ENCODE results near the gene BRINP2.
A peak's percentile ranks its signal among the peaks of the same experiment; 100 is the strongest.

BRINP2 gene

DNA sequence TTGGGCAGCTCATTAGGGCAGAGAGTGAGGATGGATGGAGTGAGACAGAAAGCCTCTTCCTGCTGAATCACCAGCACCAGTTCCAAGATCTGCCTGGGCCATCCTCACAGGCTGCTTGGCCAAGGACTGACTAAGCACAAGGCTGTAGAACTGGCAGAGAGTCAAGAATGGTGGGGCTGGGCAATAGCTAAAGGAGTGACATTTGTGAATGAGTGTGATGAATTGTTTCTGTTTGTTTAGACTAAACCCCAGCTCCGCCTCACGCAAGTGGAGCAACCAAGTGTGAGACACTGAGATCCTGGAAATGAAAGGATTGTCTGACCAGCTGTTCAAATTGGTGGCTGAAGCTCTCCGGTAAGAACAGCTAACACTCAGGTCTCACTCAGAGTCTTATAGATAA, 38.6 kb downstream of the BRINP2 start:
- DNase-seq (ENCODE audit: low read depth): peak; percentile 94
- TF ChIP-seq, protein P1, sequence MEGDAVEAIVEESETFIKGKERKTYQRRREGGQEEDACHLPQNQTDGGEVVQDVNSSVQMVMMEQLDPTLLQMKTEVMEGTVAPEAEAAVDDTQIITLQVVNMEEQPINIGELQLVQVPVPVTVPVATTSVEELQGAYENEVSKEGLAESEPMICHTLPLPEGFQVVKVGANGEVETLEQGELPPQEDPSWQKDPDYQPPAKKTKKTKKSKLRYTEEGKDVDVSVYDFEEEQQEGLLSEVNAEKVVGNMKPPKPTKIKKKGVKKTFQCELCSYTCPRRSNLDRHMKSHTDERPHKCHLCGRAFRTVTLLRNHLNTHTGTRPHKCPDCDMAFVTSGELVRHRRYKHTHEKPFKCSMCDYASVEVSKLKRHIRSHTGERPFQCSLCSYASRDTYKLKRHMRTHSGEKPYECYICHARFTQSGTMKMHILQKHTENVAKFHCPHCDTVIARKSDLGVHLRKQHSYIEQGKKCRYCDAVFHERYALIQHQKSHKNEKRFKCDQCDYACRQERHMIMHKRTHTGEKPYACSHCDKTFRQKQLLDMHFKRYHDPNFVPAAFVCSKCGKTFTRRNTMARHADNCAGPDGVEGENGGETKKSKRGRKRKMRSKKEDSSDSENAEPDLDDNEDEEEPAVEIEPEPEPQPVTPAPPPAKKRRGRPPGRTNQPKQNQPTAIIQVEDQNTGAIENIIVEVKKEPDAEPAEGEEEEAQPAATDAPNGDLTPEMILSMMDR (IDR thresholded peaks at IDR 0.05; ENCODE audit: low read depth, low read length, missing control alignments): no peak
- H3K4me3 ChIP-seq (ENCODE audit: low read depth, low read length): no peak overlapping the region
- in situ Hi-C loops (cut with HindIII; ENCODE audit: low sequenced_read_pairs): no loop called here

DNA sequence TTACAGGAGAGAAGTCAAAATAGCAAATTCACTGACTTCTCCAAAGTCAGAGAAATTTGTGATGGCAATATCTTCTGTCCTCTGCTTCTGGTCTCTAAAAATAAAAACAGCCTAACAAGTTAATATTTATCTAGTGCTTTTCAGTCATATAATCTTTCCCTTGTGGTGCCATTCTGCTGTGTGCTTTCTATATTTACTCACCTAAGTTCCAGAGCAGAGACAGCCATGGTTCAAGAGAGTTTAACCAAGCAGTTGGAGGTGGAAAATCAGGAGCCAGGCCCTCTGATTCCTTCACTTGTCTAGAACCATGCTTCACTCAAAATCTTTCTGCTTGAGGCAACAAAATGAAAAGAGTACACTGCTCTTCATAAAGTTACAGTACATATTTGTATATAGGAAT, 39.3 kb downstream of the BRINP2 start:
- in situ Hi-C loops (cut with HindIII; ENCODE audit: low sequenced_read_pairs): no loop called here
- no peak for DNase-seq (ENCODE audit: low read depth)
- no peak overlapping the region for H3K4me3 ChIP-seq (ENCODE audit: low read depth, low read length)
- TF ChIP-seq, protein P1 (IDR thresholded peaks at IDR 0.05; ENCODE audit: low read depth, low read length, missing control alignments): no peak

DNA sequence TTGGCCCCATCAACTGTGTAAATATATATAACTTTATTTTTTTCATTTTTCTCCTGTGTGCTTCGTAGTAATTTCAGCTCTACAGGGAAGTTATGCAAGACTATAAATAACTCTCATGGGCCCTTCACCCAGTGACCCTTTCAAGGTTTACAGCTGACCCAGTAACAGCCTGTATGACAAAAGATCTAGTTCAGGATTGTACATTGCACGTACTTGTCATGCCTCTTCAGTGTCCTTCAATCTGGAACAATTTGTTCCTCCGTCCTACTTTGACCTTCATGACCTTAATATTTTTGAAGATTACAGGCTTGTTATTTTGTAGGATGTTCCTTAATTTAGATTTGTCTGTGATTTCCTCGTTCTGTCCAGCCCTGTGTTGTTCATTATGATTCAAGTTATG, 40.5 kb downstream of the BRINP2 start:
- H3K4me3 ChIP-seq (ENCODE audit: low read depth, low read length): no peak overlapping the region
- in situ Hi-C loops (cut with HindIII; ENCODE audit: low sequenced_read_pairs): no loop called here
- TF ChIP-seq, protein P1 (IDR thresholded peaks at IDR 0.05; ENCODE audit: low read depth, low read length, missing control alignments): no peak
- no peak for DNase-seq (ENCODE audit: low read depth)

DNA sequence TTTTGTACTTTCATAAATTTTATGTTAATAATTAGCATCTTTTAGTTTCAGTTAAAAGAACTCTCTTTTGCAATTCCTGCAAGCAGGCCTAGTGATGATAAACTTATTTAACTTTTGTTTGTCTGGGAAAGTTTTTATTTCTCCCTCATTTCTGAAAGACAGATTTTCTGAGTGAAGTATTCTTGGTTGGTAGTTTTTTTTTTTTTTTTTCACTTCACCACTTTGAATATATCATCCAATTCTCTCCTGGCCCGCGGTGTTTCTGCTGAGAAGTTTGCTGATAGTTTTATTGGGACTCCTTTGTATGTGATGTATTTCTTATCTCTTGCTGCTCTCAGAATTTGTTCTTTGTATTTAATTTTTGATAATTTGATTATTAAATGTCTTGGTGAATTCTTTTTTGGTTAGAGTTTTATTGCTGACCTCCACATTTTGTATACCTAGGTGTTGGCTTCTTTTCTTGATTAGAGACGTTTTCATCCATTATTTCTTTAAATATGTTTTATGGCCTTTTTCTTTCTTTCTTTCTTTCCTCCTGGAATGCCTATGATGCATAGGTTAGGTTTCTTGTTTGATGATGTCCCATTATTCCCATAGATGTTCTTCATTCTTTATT, 45.9 kb downstream of the BRINP2 start:
- TF ChIP-seq, protein P1 (IDR thresholded peaks at IDR 0.05; ENCODE audit: low read depth, low read length, missing control alignments): no peak
- DNase-seq (ENCODE audit: low read depth): no peak
- H3K4me3 ChIP-seq (ENCODE audit: low read depth, low read length): no peak overlapping the region
- in situ Hi-C loops (cut with HindIII; ENCODE audit: low sequenced_read_pairs): no loop called here

DNA sequence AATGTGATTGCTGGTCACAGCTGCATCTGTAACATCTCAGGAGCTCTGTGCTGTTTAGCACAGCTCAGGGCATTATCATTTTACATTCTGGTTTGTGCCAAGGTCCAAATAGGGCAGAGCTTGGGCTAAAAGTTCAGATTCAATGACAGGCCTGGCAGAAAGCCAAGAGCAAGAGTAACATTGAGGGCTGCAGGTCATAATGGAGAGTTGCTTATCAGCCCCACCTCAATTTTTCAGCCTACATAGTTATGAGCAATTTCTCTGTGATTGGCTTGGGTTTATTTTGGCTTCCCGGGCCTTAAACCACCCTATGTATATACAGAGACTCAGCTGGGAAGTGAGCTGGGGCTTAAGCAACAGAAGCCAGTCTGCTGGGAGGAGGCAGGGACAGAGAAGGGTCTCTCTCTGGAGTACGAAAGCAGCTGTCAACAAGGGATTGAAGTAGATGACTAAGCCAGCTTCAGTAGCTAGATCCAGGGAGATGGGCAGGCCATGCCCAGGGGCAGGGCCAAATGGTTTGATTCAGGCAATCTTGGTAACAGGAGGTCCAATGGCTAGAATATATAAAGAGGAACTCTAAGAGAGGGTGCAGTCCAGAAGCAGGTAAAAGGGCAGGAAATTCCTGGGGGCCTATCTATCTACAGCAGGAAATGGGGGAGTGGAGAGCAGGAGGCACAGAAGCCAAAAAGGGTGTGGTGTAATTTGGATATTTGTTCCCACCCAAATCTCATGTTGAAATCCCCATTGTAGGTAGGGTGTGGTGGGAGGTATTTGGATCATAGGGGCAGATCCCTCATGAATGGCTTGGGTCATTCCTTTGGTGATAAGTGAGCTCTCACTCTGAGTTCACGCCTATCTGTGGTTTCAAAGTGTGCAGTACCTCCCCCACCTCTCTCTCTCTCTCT, 49.0 kb downstream of the BRINP2 start:
- H3K4me3 ChIP-seq (ENCODE audit: low read depth, low read length): no peak overlapping the region
- DNase-seq (ENCODE audit: low read depth): no peak
- TF ChIP-seq, protein P1 (IDR thresholded peaks at IDR 0.05; ENCODE audit: low read depth, low read length, missing control alignments): no peak

DNA sequence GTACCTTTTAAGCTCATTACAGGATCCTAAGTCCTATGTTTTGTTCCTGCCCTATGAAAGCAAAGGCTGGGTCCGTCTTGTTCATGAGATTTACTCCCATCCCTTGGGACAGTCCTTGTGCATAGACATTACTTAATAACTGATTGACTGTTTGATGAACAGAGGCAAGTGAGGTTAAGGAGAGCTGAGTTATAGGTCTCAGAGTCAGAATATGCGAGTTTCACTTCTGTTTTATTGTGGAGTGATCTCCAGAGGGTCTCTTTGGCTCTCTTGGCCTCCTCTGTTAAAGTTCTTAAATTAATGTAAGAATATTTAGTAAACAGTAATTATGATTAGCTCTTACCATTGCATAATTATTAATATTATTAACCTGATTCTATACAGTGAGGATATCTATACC, 52.6 kb downstream of the BRINP2 start:
- in situ Hi-C loops (cut with HindIII; ENCODE audit: low sequenced_read_pairs): no loop called here
- TF ChIP-seq, protein P1 (IDR thresholded peaks at IDR 0.05; ENCODE audit: low read depth, low read length, missing control alignments): no peak
- no peak for DNase-seq (ENCODE audit: low read depth)
- no peak overlapping the region for H3K4me3 ChIP-seq (ENCODE audit: low read depth, low read length)

More for the DNA sequence above, 49.0 kb downstream of the BRINP2 start:
- in situ Hi-C loops (cut with HindIII; ENCODE audit: low sequenced_read_pairs): no loop called here
